HG03565 (cell line): ENCODE results near the gene VPS18.

ENCODE experiments used
- ATAC-seq: cut with Tn5 transposase; IDR thresholded peaks from one replicate; pipeline ENCODE4 v1.9.1; 2021; ENCODE audit warnings: mild to moderate bottlenecking, moderate library complexity; ENCODE audit not compliant: unreplicated experiment

The VPS18 gene

GRCh38 chr15:40870716-40871115, 23.5 kb upstream of the VPS18 start:
- no peak for ATAC-seq

DNA sequence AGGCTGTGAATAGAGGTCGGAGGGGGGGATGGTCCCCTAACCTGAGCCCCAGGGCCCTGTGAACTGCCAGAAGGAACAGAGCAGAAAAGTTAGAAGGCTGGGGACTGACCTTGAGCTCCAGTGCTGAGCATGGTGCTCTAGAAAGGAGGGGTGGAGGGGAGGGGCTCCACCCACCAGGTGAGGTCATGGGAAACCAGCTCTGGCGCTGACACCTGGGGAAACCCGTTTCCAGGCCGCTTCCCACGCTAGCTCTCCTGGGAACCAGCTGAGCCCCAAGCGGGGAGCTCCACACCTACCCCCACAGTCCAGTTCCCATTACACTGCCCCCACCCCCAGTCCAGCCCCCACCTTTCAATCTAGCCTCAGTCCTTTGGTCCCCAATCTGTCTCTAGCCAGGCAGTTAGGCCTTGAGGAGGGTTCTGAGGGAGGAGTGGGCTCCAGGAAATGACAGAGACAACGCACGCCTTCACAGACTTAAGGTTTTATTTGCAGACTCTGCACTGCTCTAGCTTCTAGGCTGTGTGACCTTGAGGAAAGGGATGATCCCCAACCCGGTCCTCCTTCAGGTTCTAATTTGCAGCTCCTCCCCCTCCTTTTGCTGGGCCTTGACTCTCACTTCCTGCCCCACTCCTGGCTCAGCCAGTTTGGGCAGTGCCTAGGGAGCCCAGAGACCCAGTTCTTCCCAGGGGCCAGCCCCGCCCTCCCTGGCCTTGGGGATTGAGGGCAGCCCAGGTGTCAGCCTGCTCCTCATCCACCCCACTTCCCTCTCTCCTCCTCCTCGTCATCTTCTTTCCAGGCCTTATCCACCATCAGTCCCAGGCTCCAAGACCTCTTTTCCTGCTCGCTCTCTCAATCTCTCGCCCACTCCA, 22.3 kb upstream of the VPS18 start:
- ATAC-seq = no peak

DNA sequence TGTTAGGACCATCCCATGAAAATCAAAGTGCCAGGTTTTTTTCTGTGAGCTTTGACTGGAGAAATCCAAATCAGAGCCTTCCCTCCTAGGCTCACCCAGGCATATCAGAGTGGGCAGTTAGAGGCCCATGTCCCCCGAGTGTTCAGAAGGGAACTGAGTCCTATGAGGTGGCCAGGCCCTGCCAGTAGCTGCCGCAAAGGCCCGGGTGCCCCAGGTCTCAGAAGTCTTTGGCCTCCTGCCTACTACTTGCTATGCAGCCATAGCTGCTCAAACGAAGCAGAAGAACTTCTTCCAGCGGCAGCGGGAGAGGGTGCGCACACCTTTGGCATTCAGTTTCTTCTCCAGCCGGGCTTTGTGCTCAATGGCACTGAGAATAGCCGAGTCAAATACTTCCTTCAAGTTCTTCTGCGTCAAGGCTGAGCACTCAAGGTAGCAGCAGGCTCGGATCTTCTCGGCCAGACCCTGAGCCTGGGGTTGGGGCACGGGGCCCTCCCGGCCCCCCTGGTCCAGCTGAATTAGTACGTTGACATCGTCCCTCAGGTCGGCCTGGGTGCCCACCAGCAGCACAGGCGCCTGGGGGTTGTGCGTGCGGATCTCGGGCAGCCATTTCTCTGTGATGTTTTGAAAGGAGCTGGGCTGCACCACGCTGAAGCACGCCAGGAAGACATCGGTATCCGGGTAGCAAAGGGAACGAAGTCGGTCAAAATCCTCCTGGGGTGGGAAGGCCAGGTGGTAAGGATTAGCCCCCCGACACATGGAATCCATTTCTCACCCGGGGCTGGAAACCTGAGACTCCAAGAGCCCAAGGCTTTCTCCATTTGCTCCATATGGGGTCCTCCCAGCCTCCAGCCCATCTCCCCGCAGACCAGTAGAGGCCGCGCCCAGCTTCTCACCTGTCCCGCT, 21.2 kb upstream of the VPS18 start:
- ATAC-seq = no peak

GRCh38 chr15:40873694-40874561, 20.3 kb upstream of the VPS18 start, which contains the start of gene RHOV:
Gene RHOV (minus strand): TSS chr15:40874234. CDS start chr15:40874139, 95 bp downstream.
- peak; percentile 30 for ATAC-seq

- no peak for ATAC-seq
Measured at GRCh38 chr15:40875991-40876730, 18.1 kb upstream of the VPS18 start.

DNA sequence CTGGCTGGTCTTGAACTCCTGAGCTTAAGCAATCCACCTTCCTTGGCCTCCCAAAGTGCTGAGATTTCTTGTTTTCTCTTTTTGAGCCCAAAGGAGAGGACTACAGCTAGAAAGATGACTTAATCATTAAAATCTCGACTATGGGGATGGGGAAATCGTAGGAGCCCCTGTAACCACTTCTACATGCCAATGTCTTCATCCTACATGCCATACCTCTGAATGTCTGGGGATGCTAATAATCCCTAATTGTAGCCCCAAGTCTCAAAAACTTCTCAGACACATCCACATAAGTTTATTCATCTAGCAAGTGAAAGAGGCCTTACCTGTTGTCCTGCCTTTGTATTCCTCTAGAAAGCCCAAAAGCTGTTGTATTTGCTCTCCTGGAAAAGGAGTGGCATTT, 16.6 kb upstream of the VPS18 start:
- ATAC-seq = no peak

- ATAC-seq = peak; percentile 65
Measured at GRCh38 chr15:40878785-40879184, 15.5 kb upstream of the VPS18 start.

GRCh38 chr15:40879609-40880008, 14.6 kb upstream of the VPS18 start:
- ATAC-seq = no peak

DNA sequence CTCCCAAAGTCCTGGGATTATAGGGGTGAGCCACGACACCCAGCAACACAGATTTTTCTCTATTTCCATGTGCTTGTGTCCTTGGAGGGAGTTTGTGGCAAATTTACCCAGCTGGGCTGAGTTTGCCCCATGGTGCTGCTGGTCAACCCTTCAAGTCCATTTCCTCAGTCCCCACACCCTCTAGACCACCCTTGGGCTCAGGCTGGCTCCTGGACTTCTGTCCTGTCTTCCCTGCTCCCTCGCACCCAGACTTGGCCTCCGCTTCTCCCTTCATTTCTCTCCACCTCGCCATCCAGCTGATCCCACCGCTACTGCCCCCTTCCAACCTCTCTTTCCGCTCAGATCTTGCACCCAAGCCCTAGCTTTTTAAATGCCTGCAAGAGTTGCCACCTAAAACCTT, 12.9 kb upstream of the VPS18 start:
- ATAC-seq = no peak

- no peak for ATAC-seq
Measured at GRCh38 chr15:40886586-40886985, 7.7 kb upstream of the VPS18 start.

GRCh38 chr15:40889112-40889511, 5.1 kb upstream of the VPS18 start:
- ATAC-seq = no peak

GRCh38 chr15:40891138-40891537, 3.1 kb upstream of the VPS18 start:
- ATAC-seq = no peak

GRCh38 chr15:40891810-40892446, 2.3 kb upstream of the VPS18 start:
- ATAC-seq = no peak

DNA sequence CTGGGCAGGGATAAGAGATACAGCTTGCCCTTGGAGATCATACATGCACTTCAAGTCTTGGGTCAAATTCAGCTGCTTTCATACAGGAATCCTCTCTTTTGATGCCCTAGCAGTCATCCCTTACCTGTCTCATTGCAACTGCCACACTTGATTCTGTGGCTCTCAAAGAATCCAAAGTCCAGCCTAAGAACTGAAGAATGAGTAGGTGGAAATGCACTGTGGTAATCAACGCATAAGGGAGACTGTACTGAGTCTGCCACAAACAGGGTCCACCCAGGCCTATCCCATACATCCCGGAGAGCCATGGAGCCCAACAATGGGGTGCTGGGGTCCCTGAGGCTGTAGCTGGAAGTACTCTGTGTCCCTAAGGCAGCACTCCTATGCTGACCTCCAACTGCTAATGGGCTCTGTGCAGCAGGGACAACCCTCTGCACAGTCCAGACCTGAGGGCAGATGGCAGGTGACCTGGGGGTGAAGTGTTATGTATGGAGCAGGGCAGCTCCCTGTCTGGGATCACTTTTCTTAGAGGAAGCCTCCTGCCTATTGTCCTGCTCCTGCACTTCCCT, 1.7 kb upstream of the VPS18 start:
- no peak for ATAC-seq

DNA sequence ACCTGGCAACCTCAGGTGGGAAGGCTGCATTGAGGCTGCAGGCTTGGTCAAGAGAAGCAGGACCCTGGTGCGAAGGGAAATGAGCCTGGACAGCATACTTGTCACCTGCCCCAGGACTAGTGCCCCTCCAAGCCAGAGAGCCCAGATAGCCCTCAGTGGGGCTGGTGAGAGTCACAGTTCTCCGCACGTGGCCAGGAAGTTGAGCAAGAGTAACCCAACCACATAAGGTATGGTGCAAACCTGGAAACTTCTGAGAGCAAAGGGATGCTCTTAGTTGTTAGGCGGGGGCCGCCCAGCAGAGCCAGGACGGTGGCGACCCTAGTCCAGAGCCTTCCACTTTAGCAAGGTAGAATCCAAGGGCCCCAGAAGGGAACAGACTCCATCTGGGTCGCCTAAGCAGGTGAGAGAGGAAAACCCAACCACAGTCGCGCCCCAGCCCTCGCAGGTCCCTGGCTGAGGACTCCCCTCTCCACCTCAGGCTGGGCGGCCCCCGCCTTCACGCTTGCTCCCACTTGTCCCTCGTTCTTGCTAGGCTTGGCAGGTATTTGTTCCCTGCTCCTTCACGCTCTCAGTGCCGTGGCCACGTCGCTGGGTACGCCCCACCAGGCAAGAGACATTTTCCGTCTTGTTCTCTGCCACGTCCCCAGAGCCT, 1.1 kb upstream of the VPS18 start:
- no peak for ATAC-seq

DNA sequence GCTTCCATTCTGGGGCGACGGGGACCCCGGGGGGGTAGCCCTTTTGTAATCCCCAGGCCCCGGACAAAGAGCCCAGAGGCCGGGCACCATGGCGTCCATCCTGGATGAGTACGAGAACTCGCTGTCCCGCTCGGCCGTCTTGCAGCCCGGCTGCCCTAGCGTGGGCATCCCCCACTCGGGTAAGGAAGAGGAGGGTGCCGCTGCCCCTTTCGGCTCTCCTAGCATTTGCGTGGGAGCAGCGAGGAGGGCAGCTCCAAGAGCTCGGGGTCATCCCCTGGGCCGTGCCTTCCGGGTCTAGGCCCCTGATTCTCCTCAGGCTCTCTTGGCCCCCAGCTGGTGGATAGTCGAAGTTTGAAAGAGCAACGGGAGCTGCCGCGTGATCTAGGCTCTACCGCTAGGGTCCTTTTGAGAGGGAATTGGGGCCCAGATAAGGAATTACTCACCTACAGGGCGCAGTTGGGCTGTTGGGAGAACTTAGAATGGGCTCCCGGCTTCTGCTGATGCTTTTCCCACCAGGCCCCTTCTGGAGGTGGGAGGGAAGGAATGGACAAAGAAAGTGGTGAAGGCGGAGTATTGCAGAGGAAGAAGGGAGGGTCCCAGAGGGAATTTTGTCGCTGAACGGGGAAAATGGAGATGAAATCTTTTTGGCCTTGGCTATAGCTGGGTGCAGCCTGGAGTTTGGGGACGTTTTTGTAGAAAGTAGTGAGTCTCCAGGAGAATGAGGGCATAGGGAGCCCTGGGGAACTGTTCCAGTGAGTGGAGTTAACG, 615 bp downstream of the VPS18 start:
- peak; percentile 27 for ATAC-seq

GRCh38 chr15:40899536-40900207, 5.4 kb downstream of the VPS18 start:
- ATAC-seq = no peak
